HG03432 (cell line): ENCODE results near the gene LHPP.
"Not testable (repeated sequence)": the region's sequence is repeated elsewhere in the genome, so short reads cannot be mapped to it uniquely, and the experiment has no call there.

Experiments used
- ATAC-seq: cut with Tn5 transposase; IDR thresholded peaks from one replicate; pipeline ENCODE4 v1.9.1; 2021; ENCODE audit warnings: mild to moderate bottlenecking, moderate library complexity; ENCODE audit not compliant: unreplicated experiment

The LHPP gene

DNA sequence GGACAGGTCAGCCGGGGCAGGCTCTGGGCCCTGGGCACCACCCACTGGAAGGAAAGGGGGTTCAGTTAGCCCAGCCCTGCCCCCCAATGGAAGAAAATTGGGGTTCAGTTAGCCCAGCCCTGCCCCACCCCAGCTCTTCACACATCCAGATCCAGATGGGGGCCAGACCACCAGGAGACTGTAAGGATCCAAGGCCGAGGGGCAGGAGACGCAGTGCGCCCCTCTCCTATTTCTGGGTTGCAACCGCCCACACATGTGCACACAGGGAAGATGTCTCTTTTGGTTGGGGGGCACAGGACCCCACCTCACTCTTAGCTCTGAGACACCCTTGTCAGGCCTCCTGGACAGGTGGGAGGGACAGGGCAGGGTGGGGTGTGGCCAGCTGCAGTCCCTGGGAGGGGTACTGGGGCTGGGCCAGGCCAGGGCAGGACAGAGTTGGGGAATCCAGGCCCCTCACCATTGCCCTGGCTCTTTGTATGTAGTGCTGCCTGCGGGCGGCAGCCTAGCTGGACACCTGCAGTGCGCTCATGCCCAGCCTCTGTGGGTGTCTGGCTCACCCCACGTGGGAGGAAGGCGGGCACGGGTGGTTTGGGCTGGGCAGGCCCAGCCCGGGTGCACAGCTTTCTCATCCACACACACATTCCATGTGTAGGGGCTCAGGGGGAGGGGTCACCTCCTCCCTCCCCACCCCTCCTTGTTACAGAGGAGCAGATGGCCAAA is 141.2 kb downstream of the LHPP start:
- ATAC-seq: no peak

DNA sequence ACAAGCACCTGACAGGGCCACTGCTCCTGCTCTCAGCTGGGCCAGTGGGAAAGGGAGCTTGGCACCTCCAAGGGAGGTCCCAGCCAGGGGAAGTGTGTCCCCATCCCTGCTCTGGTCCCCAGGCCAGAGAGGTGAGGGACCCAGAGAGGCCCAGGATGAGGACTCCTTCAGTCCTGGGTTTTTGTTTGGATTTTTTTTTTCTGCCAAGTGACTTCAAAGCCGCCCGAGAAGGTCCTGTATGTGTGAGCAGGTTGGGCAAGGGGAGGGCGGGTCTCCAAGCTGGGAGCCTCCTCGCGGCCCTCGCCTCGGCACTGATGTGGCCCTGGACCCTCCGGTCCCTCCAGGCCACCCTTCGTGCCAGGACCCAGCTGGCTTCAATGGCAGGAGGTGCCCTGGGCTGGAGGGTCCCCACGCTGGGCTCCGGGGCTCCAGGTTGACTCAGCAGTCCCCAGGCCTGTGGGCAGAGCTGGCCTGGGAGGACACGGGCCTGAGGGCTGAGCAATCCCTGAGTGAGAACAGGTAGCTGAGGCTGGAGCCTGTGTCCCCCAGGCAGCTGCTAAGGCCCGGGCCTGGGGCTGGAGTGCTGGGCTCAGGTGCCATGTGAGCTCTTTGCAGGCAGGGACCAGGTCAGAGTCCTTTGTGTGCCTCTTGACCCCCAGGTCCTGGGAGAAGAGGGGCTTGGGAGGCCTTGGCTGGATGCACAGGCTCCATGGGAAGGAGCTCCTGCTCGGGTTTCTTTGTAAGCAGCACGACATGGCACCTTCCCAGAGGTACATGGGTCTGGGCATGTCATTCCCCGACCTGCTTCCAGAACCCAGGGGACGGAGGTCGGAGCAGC is 142.0 kb downstream of the LHPP start:
- no peak for ATAC-seq

DNA sequence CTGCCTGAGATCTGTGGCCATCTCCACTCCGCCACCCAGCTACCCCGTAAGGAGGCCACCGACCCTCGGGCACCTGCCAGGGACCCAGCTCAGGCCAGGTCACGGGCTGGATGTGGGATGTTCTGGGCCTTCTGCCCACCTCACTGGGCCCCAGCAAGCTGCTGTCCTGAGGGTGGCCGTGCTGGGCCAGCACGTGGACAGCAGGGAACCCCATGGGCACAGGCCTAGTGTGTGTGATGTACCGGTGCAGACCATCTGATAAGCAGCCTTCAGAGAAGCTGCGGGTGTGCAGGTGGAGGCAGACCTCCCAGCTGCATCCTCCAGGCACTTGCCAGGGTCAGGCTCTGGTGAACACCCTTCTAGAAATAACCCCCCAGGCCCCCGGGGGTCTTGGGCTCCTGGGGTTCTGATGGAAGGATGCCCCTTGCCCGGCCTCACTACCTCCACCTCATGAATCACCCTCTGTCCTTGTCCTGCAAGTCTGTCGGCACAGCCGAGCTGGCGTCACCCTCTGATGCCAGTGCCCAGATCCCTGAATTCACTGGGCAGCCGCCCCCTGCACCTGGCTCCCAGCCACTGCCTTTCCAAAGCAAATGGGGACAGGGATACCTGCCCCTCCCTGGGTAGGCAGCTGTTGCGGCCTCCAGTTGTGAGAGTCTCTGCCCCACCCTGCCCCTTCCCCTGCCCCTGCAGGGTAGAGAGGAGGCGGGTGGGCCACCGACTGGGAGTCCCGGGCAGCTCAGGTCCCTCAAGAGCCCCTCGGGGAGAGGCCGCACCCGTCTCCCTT is 142.8 kb downstream of the LHPP start:
- no peak for ATAC-seq

DNA sequence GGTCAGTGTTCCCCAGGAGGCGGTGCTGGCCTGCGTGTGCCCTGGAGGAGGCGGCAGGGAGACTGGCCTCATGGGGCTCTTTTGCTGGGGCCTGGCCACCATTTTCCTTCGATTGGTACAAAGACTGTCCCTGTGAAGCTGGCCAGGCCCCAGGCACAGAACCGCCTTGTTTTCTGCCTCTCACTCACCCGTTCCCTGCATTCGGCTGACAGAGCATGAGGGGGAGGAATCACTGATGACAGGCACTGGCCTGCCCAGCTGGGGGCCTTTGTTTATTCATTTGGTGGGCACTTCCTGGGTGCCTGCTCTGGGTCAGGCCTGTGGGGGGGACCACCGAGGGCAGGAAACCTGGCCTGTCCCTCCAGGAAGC is 143.4 kb downstream of the LHPP start:
- ATAC-seq: no peak

DNA sequence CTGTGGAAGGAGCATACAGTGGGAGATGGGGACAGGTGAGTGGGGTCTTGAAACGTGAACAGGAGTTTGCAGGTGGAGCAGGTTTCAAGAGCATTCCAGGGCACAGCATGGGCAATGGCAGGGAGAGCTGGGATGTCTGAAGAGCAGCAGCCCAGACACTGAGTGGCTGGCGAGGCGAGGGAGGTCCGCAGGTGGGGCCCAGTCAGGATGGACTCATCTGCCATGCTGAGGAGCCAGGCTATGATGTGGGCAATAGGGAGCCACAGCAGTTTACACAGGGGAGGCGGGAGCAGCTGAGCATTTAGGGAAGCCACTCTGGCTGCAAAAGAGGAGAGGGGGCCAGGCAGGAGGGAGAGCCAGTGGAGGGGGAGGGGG is 143.8 kb downstream of the LHPP start:
- no peak for ATAC-seq

DNA sequence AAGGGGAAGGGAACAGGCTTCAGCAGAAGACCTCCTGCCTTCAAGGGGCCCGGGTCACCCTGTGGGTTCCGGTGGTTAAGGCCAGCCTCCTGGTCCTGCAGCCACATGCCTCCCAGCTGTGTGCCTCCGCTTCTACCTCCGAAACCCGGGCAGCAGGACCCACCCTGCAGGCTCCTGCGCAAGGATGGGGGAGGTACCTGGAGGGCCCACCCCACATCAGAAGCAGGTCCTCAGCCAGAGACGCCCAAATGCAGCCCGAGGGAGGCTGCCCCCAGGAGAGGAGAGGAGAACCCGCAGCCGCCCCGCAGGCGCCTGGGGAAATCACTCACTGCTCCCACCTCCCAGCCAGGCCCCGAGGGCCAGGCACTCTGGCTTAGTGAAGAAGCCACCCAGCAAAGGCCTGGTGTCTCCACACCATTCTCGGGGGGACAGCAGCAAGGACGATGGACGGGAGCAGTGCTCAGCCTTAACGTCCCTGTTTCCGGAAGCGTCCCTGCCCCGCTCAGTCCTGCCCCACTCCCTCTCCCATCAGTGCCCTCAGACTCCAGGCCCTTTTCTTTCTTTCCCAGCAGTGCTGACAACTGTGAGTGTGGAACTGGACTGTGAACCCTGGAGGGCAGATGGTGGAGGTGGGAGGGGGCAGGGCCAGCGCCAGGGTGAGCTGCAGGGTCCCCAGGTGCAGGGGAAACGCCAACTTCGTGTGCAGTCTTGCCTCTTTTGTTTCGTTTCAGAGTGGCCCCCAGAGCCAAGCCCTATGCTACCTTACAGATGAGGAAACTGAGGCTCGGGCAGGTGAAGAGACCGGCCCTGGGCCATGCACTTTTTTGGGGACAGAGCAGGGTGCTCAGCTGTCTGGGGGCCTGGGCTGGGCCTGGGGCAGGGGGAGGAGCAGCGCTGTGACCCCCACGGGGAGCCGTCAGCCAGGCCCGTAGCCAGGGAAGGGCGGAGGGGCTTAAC is 144.5 kb downstream of the LHPP start:
- no peak for ATAC-seq

DNA sequence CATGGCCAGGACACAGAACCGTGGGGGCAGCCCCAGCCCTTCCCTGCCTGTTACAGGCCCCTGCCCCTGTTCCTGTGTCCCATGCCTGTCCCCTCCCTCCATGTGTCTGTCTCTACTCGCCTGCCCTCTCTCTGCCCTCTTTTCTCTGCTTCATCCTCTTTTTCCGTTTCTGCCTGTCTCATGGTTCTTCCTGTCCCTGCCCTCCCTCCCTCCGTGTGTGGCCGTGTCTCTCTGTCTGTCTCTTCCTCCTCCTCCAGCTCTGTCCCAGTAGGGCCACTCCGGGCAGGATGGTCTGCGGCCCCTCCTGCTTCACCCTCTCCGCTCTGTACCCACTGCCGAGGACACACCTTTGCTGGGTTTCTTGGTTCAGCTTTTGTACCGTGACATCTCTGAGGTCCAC is 145.2 kb downstream of the LHPP start:
- ATAC-seq: no peak

DNA sequence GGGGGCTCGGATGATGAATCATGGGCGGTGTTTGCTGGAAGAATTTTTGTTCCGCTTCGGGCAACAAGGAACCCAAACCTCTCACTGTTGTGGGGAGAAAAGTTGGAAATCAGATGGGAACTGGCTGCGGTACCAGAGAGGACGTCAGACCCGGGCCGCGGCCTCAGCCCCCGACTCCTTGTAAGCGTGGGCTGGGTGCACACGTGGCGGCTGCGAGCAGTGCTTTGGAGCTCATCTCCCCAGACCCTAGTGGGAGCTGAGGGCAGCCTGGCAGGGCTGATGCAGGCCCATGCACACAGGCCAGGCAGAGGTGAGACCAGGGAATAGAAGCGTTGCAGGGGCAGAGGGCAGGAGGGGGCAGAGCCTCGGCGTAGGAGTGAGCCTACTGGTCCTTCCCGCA is 146.1 kb downstream of the LHPP start:
- ATAC-seq: no peak

DNA sequence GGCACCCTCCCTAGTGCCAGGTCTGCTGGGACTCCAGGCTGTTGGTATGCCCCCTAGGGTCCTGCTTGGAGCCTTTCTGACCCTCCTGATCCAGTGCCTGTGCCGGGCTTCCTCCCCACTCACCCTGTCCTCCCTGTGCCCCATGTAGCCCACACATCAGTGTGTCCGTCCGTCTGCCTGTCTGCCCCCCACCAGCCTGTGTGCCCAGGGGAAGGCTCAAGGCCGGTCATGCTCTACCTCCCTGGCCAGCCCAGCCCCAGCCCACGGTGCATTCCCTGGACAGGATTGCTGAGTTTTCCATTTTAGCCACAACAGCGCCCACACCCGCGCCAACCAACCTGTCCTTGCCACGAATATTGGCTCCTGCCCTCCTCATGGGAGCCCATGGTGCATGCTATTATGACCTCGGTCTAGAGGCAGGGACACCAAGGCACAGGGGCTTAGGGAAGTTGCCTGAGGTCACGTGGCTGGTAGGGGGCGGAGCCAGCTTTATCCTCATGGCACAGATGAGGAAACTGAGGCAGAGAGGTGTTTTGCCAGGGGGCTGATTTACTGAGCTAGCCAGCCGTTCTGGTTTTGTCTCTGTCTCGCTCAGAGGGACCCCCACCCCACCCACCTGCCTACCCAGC is 146.6 kb downstream of the LHPP start:
- ATAC-seq: no peak

DNA sequence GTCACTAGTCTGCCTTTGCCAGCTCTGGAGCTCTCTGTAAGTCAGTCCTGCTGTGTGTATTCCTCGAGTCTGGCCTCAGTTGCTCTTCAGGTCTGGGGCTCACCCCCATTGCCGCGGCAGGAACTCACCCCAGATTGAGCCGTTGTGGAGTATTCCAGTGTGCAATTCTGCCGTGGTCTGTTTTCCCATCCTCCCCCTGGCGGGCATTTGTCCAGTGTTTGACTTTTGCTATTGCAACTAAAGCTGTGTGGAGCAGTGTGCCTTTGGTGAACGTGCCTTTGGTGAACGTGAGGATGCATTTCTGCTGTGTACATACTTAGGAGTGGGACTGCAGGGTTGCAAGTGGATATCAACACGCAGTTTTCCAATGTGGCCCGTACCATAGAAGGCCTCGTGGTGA is 148.1 kb downstream of the LHPP start:
- no peak for ATAC-seq

DNA sequence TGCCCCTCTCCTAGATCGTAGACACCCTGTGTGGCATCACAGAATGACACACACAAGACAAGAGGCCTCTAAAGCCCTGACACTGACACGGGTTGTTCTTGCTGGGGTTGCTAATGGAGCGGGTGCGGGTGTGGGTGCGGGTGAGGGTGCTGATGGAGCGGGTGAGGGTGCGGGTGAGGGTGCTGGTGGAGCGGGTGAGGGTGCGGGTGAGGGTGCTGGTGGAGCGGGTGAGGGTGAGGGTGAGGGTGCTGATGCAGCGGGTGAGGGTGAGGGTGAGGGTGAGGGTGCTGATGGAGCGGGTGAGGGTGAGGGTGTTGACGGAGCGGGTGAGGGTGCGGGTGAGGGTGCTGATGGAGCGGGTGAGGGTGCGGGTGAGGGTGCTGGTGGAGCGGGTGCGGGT is 148.6 kb downstream of the LHPP start:
- ATAC-seq: not testable (repeated sequence)

DNA sequence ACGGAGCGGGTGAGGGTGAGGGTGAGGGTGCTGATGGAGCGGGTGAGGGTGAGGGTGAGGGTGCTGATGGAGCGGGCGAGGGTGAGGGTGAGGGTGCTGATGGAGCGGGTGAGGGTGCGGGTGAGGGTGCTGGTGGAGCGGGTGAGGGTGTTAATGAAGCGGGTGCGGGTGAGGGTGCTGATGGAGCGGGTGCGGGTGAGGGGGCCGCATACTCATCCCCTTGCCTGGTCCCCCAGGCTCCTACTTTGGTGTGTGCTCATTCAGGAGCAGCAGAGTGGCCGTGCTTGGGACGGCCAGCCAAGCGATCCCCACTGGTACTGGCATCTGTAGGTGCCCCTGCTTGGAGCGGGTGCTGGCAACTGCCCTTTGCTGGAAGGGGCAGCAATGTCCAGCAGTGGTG is 149.2 kb downstream of the LHPP start:
- not testable (repeated sequence) for ATAC-seq

DNA sequence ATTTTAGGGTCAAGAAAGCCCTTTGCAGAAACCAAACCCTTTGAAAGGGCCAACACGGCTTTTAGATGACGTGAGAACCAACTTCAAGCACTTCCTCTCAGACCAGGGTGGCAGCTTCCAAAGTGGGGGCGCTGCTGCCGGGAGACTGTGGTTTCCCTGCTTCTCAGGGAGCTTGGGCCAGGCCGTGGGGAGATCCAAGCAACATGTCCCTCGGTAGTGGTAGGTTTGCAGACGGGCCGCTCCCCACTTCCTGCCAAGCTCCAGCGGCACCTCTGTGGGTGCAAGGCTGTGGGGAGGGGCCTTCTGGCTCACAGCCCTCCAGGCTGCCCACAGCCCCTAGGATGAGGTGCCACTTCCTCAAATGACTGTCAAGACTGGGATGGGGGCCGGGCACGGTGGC is 150.1 kb downstream of the LHPP start:
- ATAC-seq: no peak

DNA sequence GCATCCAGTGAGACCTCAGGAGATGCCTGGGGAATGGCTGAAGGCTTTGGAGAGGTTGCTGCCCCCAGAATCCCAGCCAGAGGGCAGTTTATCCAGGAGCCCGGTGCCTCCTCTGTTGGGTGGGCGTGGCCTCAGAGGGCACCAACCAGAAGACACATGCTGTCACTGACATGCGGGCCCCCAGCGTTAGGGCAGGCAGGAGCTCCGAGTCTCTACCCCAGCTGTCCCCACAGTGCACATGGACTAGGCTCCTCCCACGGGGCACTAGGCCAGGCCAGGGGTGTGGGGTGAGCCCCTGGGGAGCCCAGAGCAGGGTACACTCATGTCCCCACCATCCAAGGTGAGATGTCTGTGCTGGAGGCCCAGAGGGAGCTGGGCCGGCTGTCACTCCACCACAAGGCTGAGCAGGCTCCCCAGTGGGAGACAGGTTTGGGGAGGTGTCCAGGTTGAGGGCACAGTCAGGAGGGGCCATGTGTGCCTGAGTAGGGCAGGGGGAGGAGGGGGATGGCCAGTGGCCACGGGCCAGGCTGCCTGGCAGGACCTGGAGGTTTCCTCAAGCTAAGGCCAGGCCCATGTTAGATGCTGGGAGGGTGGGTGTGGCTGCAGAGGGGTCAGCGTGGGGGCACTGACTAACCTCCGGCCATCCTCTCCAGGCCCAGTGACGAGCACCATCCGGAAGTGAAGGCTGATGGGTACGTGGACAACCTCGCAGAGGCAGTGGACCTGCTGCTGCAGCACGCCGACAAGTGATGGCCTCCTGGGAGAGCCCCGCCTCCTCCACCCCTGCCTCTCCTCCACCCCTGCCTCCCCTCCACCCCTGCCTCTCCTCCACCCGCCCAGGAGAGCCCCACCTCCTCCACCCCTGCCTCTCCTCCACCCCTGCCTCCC is 151.2 kb downstream of the LHPP start:
- ATAC-seq: no peak

DNA sequence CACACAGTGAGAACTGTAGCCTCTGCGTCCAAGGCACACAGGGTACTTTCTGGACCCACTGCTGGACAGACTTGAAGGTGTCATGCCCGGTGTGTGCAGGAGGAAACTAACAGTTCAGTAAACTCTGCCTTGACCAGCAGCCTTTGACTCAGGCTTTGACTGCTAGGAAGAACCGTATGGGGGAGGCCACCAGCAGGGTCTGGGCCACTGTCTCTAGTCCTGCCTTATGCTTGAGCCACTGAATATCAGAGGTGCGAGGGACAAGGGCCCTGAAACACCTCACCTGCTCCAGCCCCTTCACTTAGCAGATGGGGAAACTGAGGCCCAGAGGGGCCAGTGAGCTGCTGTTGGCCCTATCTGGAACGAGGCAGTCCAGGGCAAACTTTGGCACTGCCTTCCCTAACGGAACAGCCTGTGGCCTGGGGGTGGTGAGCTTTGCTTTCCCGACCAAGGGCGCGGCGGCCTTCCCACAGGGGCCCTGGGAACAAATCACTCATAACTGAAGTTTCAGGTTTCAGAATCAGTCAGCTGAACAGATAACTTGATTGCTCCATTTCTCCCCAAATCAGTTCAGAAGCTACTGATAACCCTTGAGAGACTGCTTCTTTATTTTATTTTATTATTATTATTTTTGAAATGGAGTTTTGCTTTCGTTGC is 152.5 kb downstream of the LHPP start:
- ATAC-seq: peak; percentile 65

DNA sequence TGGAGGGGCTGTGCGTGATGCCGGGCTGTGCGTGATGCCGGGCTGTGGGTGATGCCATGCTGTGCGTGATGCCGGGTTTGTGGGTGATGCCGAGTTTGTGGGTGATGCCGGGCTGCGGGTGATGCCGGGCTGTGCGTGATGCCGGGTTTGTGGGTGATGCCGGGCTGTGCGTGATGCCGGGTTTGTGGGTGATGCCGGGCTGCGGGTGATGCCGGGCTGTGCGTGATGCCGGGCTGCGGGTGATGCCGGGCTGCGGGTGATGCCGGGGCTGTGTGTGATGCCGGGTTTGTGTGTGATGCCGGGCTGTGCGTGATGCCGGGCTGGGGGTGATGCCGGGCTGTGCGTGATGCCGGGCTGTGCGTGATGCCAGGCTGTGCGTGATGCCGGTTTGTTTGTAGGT is 153.6 kb downstream of the LHPP start:
- ATAC-seq: no peak

DNA sequence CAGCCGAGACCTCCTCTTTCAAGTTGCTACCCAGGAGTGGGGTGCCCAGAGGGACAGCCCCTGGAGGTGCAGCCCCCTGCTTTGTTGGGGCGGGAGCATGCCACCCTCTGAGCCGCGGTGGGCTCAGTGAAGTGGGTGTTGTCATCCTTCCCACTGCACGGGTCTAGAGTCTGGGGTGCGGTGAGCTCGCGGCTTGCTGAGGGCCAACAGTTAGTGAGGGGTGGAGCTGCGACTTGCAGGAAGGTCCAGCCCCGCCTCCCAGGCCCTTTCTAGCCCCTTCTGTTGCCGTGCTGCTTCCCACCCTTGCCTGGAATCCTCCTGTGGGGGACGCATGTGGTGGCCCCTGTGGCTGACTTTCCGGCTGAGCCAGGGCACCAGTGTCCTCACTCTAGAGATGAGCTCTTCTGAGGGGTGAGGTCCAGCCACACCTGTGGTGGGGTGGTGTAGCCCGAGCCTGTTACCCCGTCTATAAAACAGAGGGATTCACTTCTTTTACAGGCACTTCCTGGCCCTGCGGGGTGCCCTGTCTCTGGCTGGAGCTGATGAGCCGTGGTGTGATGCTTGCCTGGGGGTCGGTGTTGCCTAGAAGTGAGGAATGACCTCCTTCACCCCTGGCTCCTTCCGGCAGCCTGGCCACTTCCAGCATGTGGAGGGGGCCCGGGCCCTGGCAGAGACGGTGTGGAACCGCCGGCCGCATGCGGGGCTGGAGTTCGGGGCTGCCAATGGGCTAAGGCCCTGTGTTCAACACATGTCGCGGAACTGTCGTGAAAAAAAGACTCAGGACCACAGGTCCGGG is 154.6 kb downstream of the LHPP start:
- ATAC-seq: no peak

DNA sequence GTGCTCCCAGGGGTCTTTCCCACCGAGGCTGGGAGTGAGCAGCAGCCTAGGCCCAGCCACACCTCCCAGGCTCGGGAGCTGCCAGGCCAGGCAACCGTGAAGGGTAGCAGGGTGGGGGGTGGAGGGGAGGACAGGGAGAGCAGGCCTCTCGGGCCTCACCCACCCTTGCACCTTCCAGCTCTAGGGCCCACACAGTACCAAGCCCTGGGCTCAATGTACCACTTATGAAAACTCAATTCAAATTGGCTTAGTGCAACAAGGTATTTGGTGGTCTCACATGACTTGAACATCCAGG is 155.2 kb downstream of the LHPP start:
- ATAC-seq: no peak
